HepG2 (cell line): ENCODE results near the gene UCK2. TPM values are rescaled to one million over a fixed set of nuclear protein-coding genes. Genes with fewer than 3 reads are reported as not detected.
A peak's percentile ranks its signal among the peaks of the same experiment; 100 is the strongest.

ENCODE experiments used
- ATAC-seq: fragments of 200-7000 bp; cut with Tn5 transposase; 3 replicates; pipeline ENCODE4 v1.9.1; 2020; ENCODE audit warnings: mild to moderate bottlenecking, moderate library complexity
- BruUV-seq: library from RNA; stranded (reverse); fragments of 400-500 nt; replicated peaks from 2 replicates; lab custom pipeline; 2021; lab: Mats Ljungman, UMichigan
- CTCF ChIA-PET: fragments of 300-600 bp; formaldehyde crosslinking; extraction: SDS; loops from one replicate; lab custom pipeline; 2021; ENCODE audit warnings: low total read pairs, inconsistent platforms, low intra/inter-chr PET ratio; lab: Yijun Ruan, JAX
- POLR2A ChIA-PET: fragments of 350-600 bp; sonication (Branson Sonifier 250); formaldehyde crosslinking; loops from one replicate; lab custom pipeline; 2020; ENCODE audit warnings: antibody characterized with exemption, inconsistent platforms; lab: Yijun Ruan, JAX
- DNase-seq: peaks from one replicate; pipeline ENCODE4 v3.0.0-alpha.2; 2015; ENCODE audit warnings: low spot score
- FAIRE-seq: peaks from 3 replicates; lab custom pipeline; 2011; peaks lifted over from hg19 to GRCh38; lab: Jason Lieb, UNC
- H2AFZ ChIP-seq: one replicate; pipeline ENCODE4 v1.6.1; 2011; ENCODE audit warnings: low read length, inconsistent platforms
- H3K27ac ChIP-seq: fragments of 300-600 bp; 3 replicates; pipeline ENCODE4 v1.8.0; 2011; ENCODE audit warnings: mixed run types, mild to moderate bottlenecking, mixed read lengths, low read length, inconsistent platforms; ENCODE audit not compliant: insufficient read depth; ENCODE audit errors: extremely low read length
- H3K27me3 ChIP-seq, 2 experiments: fragments of 200-600 bp in 1 of 2; 2 replicates in 1 of 2; 3 replicates in 1 of 2; pipeline versions ENCODE4 v1.6.0 to v1.8.0; 2011; ENCODE audit warnings: low read length in 2 of 2, mild to moderate bottlenecking in 2 of 2, moderate library complexity in 2 of 2, inconsistent platforms in 1 of 2; ENCODE audit not compliant: insufficient read depth in 2 of 2, control insufficient read depth in 1 of 2
- H3K36me3 ChIP-seq, 2 experiments: fragments of 200-600 bp in 1 of 2; replicated peaks in 1 of 2; 2 replicates in 1 of 2; 3 replicates in 1 of 2; pipeline versions ENCODE4 v1.5.1 to v1.8.0; 2011; ENCODE audit warnings: low read length in 2 of 2, inconsistent platforms in 1 of 2; ENCODE audit not compliant: insufficient read depth in 2 of 2, control insufficient read depth in 1 of 2
- H3K4me1 ChIP-seq: 2 replicates; pipeline ENCODE4 v1.5.1; 2012; ENCODE audit warnings: low read length, inconsistent platforms; ENCODE audit not compliant: insufficient read depth
- H3K4me2 ChIP-seq: 2 replicates; pipeline ENCODE4 v1.6.0; 2011; ENCODE audit warnings: low read depth, low read length, inconsistent platforms
- H3K4me3 ChIP-seq, 3 experiments: fragments of 200-600 bp in 1 of 3; sonication (generic), shearing (Covaris generic) in 1 of 3; replicated peaks in 1 of 3; 2 replicates each; pipeline ENCODE4 v1.5.1; 2011 to 2016; ENCODE audit warnings: low read length in 3 of 3, inconsistent platforms in 2 of 3, low read depth in 2 of 3, mild to moderate bottlenecking in 2 of 3, control low read depth in 1 of 3, mixed read lengths in 1 of 3; ENCODE audit not compliant: insufficient read depth in 1 of 3
- H3K79me2 ChIP-seq: one replicate; pipeline ENCODE4 v1.6.1; 2011; ENCODE audit warnings: low read length, inconsistent platforms; ENCODE audit not compliant: insufficient read depth
- H3K9ac ChIP-seq: 2 replicates; pipeline ENCODE4 v1.6.0; 2011; ENCODE audit warnings: mild to moderate bottlenecking, low read depth, low read length, inconsistent platforms; ENCODE audit not compliant: insufficient read depth
- H3K9me3 ChIP-seq: 2 replicates; pipeline ENCODE4 v1.5.1; 2012; ENCODE audit warnings: mild to moderate bottlenecking, low read length
- H4K20me1 ChIP-seq: 2 replicates; pipeline ENCODE4 v1.6.0; 2011; ENCODE audit warnings: inconsistent platforms, mild to moderate bottlenecking, low read length, moderate library complexity; ENCODE audit not compliant: insufficient read depth
- BCL3 ChIP-seq: sonication (generic); formaldehyde crosslinking; IDR thresholded peaks from 2 replicates; pipeline ENCODE4 v1.5.1; 2020; ENCODE audit warnings: mild to moderate bottlenecking, missing genetic modification reagents, moderate library complexity
- CREM ChIP-seq, 2 experiments: sonication (generic) in 1 of 2; formaldehyde crosslinking in 1 of 2; IDR thresholded peaks; 2 replicates each; pipeline versions ENCODE4 v1.4.0 to v1.6.1; 2016 to 2020; ENCODE audit warnings: antibody characterized with exemption in 1 of 2, mild to moderate bottlenecking in 1 of 2, missing genetic modification reagents in 1 of 2
- HMG20A ChIP-seq: IDR thresholded peaks from 2 replicates; pipeline ENCODE4 v1.6.1; 2016; ENCODE audit warnings: borderline replicate concordance
- MAFF ChIP-seq: IDR thresholded peaks from 2 replicates; pipeline ENCODE4 v1.6.1; 2011; ENCODE audit warnings: low read depth, low read length, improper control_type of control experiment
- NFE2 ChIP-seq: sonication (generic); formaldehyde crosslinking; IDR thresholded peaks from 2 replicates; pipeline ENCODE4 v1.4.0; 2020; ENCODE audit warnings: missing genetic modification reagents
- NFE2L2 ChIP-seq: fragments of 150-350 bp; IDR thresholded peaks from 2 replicates; pipeline ENCODE4 v1.6.1; 2014; ENCODE audit warnings: low read length
- NR2F1 ChIP-seq, 2 experiments: fragments of 450-650 bp in 1 of 2; formaldehyde crosslinking in 1 of 2; IDR thresholded peaks; 2 replicates each; pipeline versions ENCODE4 v1.5.0 to v1.6.1; 2016 to 2020; ENCODE audit warnings: mild to moderate bottlenecking in 1 of 2, missing compliant biosample characterization in 1 of 2, missing genetic modification reagents in 1 of 2, moderate library complexity in 1 of 2
- SP140L ChIP-seq: sonication (generic); formaldehyde crosslinking; IDR thresholded peaks from 2 replicates; pipeline ENCODE4 v1.4.0; 2020; ENCODE audit warnings: missing genetic modification reagents, borderline replicate concordance
- WGBS: methylation state at CpG from one replicate; pipeline ENCODE4 v1.1.6; 2017; ENCODE audit warnings: low lambda C conversion rate; 5-methylcytosine and 5-hydroxymethylcytosine counted together
- in situ Hi-C: cut with HindIII; loops from 2 replicates; pipeline ENCODE4 v1.10.0; 2017; ENCODE audit warnings: low pct_unique_long_range_greater_than_20kb; ENCODE audit not compliant: extremely low pct_ligation_motif_present
- intact Hi-C: fragments of 100-400 bp; cut with micrococcal nuclease; formaldehyde crosslinking; loops from one replicate; pipeline ENCODE4 v1.10.0; 2022; ENCODE audit not compliant: unreplicated experiment
- polyA plus RNA-seq, 8 experiments: library from polyadenylated mRNA; depleted of rRNA in 3 of 8; stranded (reverse) in 7 of 8; unstranded in 1 of 8; fragments of >200 nt; fragmentation: Illumina TruSeq in 4 of 8; extraction: Trizol in 4 of 8; gene quantifications; 2 replicates each; pipeline versions ENCODE4 v1.2.1 to v1.2.3, GENCODE V29; 2011 to 2016; ENCODE audit warnings: low read depth in 4 of 8, missing spikeins in 1 of 8, mixed read lengths in 1 of 8; ENCODE audit not compliant: insufficient read depth in 1 of 8
- total RNA-seq, 5 experiments: library from RNA; depleted of rRNA; stranded (reverse); fragments of >200 nt; fragmentation: Illumina TruSeq; extraction: Trizol; gene quantifications; 2 replicates each; pipeline ENCODE4 v1.2.3, GENCODE V29; 2016; ENCODE audit warnings: low read depth in 1 of 5
- TF ChIP-seq, protein P1 (sequence below): sonication (generic); formaldehyde crosslinking; IDR thresholded peaks from 2 replicates; pipeline ENCODE4 v1.9.0; 2021; ENCODE audit warnings: missing genetic modification reagents, borderline replicate concordance

Gene UCK2
- total and polyA plus RNA-seq, 2 of the 13 experiments (the other 11 are each of a cell fraction or from before 2014, with no cell fraction given): 64.3 to 78.0 TPM

GRCh38 chr1:165836664-165837482 lies 9.5 kb downstream of the UCK2 start:
- DNase-seq: no peak
- WGBS: 89% methylated on average over 6 of the region's 6 CpGs
- no peak overlapping the region for H2AFZ ChIP-seq
- H3K36me3 ChIP-seq: peaks cover 3 to 18% of the 10 kb centered on the region in 2 experiments; a peak in 4 of 5 replicates
- H3K4me3 ChIP-seq: no peak overlapping the region
- peaks cover 67% of the 10 kb centered on the region for H3K4me1 ChIP-seq
- no peak overlapping the region for H3K4me2 ChIP-seq
- peaks cover 65% of the 10 kb centered on the region for H4K20me1 ChIP-seq
- no peaks in the 10 kb centered on the region for H3K27me3 ChIP-seq
- no TSS peak for BruUV-seq
- in situ Hi-C loops (no loop called here), intact Hi-C loops (no loop called here)
- no peaks in the 10 kb centered on the region for H3K9me3 ChIP-seq
- H3K9ac ChIP-seq: no peak overlapping the region
- ChIA-PET POLR2A (interaction anchor here (1.2 kb wide), 1 partner anchor 8 kb away, joined by 7 read pairs; no protein-coding TSS in a partner anchor), CTCF (no interaction called here)
- peaks cover 97% of the 10 kb centered on the region for H3K79me2 ChIP-seq
- no peak for FAIRE-seq
- ATAC-seq: no peak
- TF ChIP-seq CREM (IDR thresholded peaks at IDR 0.05): no peak
- TF ChIP-seq CREM (CRISPR knock-in tag; IDR thresholded peaks at IDR 0.05): no peak
- TF ChIP-seq NFE2 (CRISPR knock-in tag): 0 out of 2 replicates have a peak, but pooled peaks have one; percentile 36
- TF ChIP-seq NFE2L2: peak; percentile 79
- no peak for TF ChIP-seq BCL3 (CRISPR knock-in tag)
- TF ChIP-seq NR2F1 (CRISPR knock-in tag; IDR thresholded peaks at IDR 0.05): no peak
- no peak for TF ChIP-seq MAFF
- TF ChIP-seq, protein P1, sequence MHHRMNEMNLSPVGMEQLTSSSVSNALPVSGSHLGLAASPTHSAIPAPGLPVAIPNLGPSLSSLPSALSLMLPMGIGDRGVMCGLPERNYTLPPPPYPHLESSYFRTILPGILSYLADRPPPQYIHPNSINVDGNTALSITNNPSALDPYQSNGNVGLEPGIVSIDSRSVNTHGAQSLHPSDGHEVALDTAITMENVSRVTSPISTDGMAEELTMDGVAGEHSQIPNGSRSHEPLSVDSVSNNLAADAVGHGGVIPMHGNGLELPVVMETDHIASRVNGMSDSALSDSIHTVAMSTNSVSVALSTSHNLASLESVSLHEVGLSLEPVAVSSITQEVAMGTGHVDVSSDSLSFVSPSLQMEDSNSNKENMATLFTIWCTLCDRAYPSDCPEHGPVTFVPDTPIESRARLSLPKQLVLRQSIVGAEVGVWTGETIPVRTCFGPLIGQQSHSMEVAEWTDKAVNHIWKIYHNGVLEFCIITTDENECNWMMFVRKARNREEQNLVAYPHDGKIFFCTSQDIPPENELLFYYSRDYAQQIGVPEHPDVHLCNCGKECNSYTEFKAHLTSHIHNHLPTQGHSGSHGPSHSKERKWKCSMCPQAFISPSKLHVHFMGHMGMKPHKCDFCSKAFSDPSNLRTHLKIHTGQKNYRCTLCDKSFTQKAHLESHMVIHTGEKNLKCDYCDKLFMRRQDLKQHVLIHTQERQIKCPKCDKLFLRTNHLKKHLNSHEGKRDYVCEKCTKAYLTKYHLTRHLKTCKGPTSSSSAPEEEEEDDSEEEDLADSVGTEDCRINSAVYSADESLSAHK (CRISPR knock-in tag): no peak
- TF ChIP-seq SP140L (CRISPR knock-in tag): no peak
- no peak for TF ChIP-seq HMG20A
- no peak overlapping the region for H3K27ac ChIP-seq
